GM21717 (cell line): Measurements from ENCODE around the gene IFI44.
A peak's percentile ranks its signal among the peaks of the same experiment; 100 is the strongest.

Experiments used
- ATAC-seq: cut with Tn5 transposase; IDR thresholded peaks from one replicate; pipeline ENCODE4 v1.9.1; 2021; ENCODE audit warnings: mild to moderate bottlenecking, moderate library complexity; ENCODE audit not compliant: unreplicated experiment

The IFI44 gene

GRCh38 chr1:78650114-78650660, 556 bp downstream of the IFI44 start:
- no peak for ATAC-seq

- no peak for ATAC-seq
Observed at GRCh38 chr1:78651241-78651640, 1.6 kb downstream of the IFI44 start.

- no peak for ATAC-seq
Observed at GRCh38 chr1:78652019-78652560, 2.5 kb downstream of the IFI44 start.

GRCh38 chr1:78658901-78659300, 9.3 kb downstream of the IFI44 start:
- no peak for ATAC-seq

DNA sequence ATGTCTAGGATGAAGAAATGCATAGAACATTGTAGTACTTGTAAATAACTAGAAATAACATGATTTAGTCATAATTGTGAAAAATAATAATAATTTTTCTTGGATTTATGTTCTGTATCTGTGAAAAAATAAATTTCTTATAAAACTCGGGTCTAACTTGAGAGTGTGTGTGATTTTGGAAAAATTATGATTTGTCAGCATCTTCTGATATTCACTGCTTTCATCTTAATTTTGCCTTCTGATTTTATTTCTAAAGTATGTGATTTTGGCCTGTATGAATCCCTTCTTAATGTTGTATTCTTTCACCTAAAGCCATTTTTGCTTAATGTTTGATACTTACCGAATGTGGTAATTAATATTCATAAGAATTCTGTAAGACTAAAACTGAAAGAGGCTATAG, 14.3 kb downstream of the IFI44 start:
- no peak for ATAC-seq

GRCh38 chr1:78664763-78665162, 15.1 kb downstream of the IFI44 start:
- ATAC-seq, result no peak

GRCh38 chr1:78665809-78666208, 16.2 kb downstream of the IFI44 start:
- ATAC-seq, result no peak

- ATAC-seq, result no peak
Observed at GRCh38 chr1:78667939-78668338, 18.3 kb downstream of the IFI44 start.

DNA sequence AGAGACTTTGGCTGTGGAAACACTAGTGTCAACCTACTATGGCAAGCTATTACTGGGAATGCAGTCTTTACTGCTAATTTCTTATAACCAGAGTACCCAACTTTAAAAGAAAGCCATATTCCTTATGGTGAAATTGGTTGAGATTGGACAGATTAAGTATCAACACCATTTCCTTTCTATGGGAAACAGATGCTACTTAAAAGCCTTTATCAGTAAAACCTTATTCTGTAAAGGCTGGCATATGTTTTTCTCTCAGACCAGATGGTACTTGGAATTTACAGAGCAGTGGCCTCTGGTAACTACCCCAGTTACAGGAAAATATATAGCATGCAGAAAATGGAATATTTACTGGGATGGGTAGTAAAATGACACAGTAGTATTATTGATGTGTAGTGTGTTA, 18.8 kb downstream of the IFI44 start:
- no peak for ATAC-seq

- ATAC-seq, result no peak
Observed at GRCh38 chr1:78672428-78672827, 22.8 kb downstream of the IFI44 start.

DNA sequence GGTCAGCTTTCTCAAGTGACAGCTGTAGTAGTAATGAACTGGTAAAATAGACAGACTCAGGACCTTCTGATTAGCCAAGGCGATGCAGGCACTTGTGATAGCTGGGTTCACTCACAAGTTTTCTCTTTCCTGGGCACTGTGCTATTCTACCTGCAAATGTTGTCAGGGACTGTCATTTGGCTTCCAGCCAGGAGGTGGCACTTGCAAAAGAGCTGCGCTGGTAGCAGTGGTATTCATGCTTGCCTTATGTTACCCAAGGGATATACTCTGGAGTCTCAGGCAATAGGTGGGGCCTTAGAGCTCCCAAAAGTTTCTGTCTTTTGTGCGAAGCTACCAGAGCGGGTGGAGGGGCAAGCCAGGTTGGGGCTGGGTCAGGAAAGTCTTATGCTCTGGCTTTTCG, 23.5 kb downstream of the IFI44 start:
- ATAC-seq, result no peak

GRCh38 chr1:78676347-78676982, 26.8 kb downstream of the IFI44 start:
- no peak for ATAC-seq

- no peak for ATAC-seq
Observed at GRCh38 chr1:78676993-78677392, 27.4 kb downstream of the IFI44 start.

DNA sequence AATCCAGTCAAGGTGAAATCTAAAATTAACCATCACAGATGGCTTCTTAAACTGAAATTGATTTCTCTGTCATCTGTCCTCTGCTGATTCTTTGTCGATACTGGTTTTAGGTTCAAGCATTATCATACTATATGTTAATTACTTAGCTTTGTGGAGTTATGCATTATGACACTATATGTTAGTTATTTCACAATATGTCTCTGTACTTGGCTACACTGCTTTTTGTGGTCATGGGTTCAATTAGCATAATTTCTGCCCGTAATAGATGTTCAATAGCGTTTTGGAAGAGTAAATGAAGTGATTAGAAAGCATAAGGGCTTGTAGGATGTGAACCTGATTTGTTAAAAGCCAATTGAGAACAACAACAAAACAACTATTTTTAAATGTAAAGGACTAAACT, 28.2 kb downstream of the IFI44 start:
- no peak for ATAC-seq

DNA sequence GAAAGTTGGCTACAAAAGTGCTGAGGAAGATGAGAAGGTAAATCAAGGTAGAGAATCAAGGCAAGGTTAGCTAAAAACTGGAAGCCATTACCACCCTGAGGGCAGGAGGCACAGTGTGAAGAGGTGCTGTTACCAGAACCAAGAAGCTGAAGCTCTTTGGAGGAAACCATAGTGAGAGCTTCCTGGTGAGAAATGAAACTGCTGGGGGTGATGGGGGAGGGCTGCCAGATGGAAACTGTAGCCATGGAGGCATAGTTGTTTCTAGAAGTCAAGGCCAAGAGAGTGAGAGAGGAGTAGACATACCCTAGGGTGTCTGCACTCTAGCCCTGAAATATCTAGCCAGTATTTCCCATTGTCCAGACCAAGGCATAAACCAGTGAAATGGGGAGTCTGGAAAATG, 28.7 kb downstream of the IFI44 start:
- ATAC-seq, result peak; percentile 87

- ATAC-seq, result no peak
Observed at GRCh38 chr1:78681265-78681664, 31.6 kb downstream of the IFI44 start.

- no peak for ATAC-seq
Observed at GRCh38 chr1:78682496-78682895, 32.9 kb downstream of the IFI44 start.

GRCh38 chr1:78683079-78683478, 33.4 kb downstream of the IFI44 start:
- ATAC-seq, result no peak

GRCh38 chr1:78687315-78687714, 37.7 kb downstream of the IFI44 start:
- ATAC-seq, result no peak

DNA sequence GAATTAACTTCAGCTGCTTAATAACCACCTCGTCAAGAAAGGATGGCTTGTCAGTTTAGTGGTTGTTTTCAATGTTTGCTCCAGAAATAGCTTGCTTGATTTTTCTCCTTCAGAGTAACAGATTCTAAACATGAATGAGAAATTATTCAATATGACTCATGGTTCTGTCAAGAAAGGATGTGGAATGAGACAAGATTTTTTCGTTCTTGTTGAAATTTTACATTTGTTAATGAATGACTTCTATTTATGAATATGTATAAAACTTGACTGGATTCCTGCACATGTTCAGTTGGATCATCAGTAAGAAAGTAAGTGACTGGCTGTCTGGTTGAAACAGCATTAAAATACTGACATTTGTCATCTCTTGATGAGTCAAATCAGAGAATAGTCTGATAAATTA, 38.3 kb downstream of the IFI44 start:
- ATAC-seq, result no peak

DNA sequence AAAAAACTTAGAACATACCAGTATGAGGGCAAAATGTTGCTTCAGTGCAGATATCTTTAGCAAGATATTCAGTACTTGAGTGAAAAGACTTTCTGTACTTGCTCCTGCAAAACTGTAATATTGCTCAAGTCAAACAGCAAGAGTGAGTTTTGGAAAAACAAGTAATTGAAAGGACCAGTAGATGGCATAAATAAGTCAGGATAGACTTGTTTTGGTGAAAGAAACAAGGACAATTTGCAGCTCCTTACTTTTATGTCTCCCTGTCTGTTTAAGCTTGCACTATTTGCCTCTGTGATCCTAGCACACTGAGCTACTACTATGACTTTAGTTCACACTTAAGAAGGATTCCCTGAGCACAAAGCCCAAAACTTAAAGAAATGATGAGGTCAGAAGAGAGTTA, 39.1 kb downstream of the IFI44 start:
- no peak for ATAC-seq

DNA sequence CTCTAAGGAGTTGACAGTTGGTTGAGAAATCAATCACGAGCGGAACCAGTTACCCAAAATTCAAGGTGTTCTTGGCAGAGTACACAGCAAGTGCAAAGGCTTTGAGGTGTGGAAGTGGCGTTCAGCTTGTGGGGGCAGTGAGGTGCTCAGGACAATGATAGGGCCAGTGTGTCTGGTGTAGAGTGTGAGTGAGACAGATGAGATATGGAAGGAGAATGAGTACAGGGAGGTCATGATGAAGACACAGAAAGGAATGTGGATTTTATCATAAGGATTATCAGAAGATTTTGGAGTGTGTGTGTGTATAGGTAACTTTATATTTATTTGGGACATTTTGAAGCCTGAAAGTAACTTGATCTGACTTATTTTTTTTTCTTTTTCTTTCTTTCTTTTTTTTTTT, 40.9 kb downstream of the IFI44 start:
- no peak for ATAC-seq
